Measurements from ENCODE around the gene COL12A1. TPM values are rescaled to one million over a fixed set of nuclear protein-coding genes. Genes with fewer than 3 reads are reported as not detected.

COL12A1 gene
- total RNA-seq, 1 experiment from 2014 or later, result 10.4 TPM

- Histone ChIP-seq H3K27me3 (ENCODE audit: control insufficient read depth, insufficient read depth, low read length) (peaks cover 2% of the 10 kb centered on the region; the same call in 1 of the 2 replicates), H3K36me3 (ENCODE audit: control insufficient read depth, insufficient read depth, low read length) (no peaks in the 10 kb centered on the region), H3K4me1 (ENCODE audit: control insufficient read depth, insufficient read depth, low read length) (0 out of 2 replicates have a peak, but pooled peaks cover 7% of the 10 kb centered on the region), H3K4me3 (ENCODE audit: low read depth in 2 of 2, low read length in 2 of 2) (no peak overlapping the region), H3K9me3 (ENCODE audit: control insufficient read depth, insufficient read depth, low read depth, low read length) (no peaks in the 10 kb centered on the region), H3K27ac (ENCODE audit: low read length) (no peak overlapping the region)
- ChIA-PET CTCF (interaction anchor here (0.6 kb wide), 1 partner anchor 336 kb away, joined by 3 read pairs; no protein-coding TSS in a partner anchor), POLR2A (interaction anchor here (0.6 kb wide), 1 partner anchor 1381 kb away, joined by 3 read pairs; no protein-coding TSS in a partner anchor)
- intact Hi-C loops (cut with micrococcal nuclease; ENCODE audit: unreplicated experiment) (loop anchor here (5.0 to 10.0 kb wide), 3 partner anchors 1356 to 1538 kb away; no protein-coding TSS in a partner anchor), in situ Hi-C loops (cut with HindIII; ENCODE audit: low pct_unique_long_range_greater_than_20kb, low sequenced_read_pairs) (no loop called here)
- BruUV-seq (replicated peaks), result no TSS peak
- TF ChIP-seq REST (IDR thresholded peaks at IDR 0.05; ENCODE audit: insufficient read depth in 1 of 2, low read depth in 2 of 2, low read length in 1 of 2), result no peak
- TF ChIP-seq CTCF (IDR thresholded peaks at IDR 0.05), result no peak
- no peak for TF ChIP-seq TCF7L2 (IDR thresholded peaks at IDR 0.05; ENCODE audit: low read depth, low read length)
- no peak for TF ChIP-seq SIN3A (IDR thresholded peaks at IDR 0.05; ENCODE audit: borderline replicate concordance, insufficient read depth, low read depth, low read length)
- TF ChIP-seq POLR2AphosphoS5 (IDR thresholded peaks at IDR 0.05; ENCODE audit: low read depth, low read length), result no peak
- no peak for DNase-seq (ENCODE audit: low read depth, low spot score)
- no peak for ATAC-seq
Measured at GRCh38 chr6:75213112-75213511, 7.3 kb upstream of the COL12A1 start.

GRCh38 chr6:75211920-75212590 is 6.2 kb upstream of the COL12A1 start:
- POLR2A ChIA-PET, result no interaction called here
- no peak overlapping the region for H3K27ac ChIP-seq (ENCODE audit: low read length)
- CTCF ChIA-PET, result interaction anchor here (0.6 kb wide), 1 partner anchor 1837 kb away, joined by 3 read pairs; no protein-coding TSS in a partner anchor
- no peak overlapping the region for H3K4me3 ChIP-seq (ENCODE audit: low read depth in 2 of 2, low read length in 2 of 2)
- H3K4me1 ChIP-seq (ENCODE audit: control insufficient read depth, insufficient read depth, low read length), result 0 out of 2 replicates have a peak, but pooled peaks cover 7% of the 10 kb centered on the region
- no peaks in the 10 kb centered on the region for H3K9me3 ChIP-seq (ENCODE audit: control insufficient read depth, insufficient read depth, low read depth, low read length)
- H3K36me3 ChIP-seq (ENCODE audit: control insufficient read depth, insufficient read depth, low read length), result no peaks in the 10 kb centered on the region
- BruUV-seq (replicated peaks), result no TSS peak
- ATAC-seq (no peak), DNase-seq (ENCODE audit: low read depth, low spot score) (no peak)
- intact Hi-C loops (cut with micrococcal nuclease; ENCODE audit: unreplicated experiment), result loop anchor here (5.0 to 10.0 kb wide), 3 partner anchors 1355 to 1537 kb away; no protein-coding TSS in a partner anchor
- 0 out of 2 replicates have a peak, but pooled peaks cover 2% of the 10 kb centered on the region for H3K27me3 ChIP-seq (ENCODE audit: control insufficient read depth, insufficient read depth, low read length)
- TF ChIP-seq TCF7L2 (IDR thresholded peaks at IDR 0.05; ENCODE audit: low read depth, low read length) (no peak), POLR2AphosphoS5 (IDR thresholded peaks at IDR 0.05; ENCODE audit: low read depth, low read length) (no peak), CTCF (IDR thresholded peaks at IDR 0.05) (no peak), SIN3A (IDR thresholded peaks at IDR 0.05; ENCODE audit: borderline replicate concordance, insufficient read depth, low read depth, low read length) (no peak)
- in situ Hi-C loops (cut with HindIII; ENCODE audit: low pct_unique_long_range_greater_than_20kb, low sequenced_read_pairs), result no loop called here

Measured in Panc1 (cell line).